GM15510 (cell line): ENCODE results near the gene SLC5A6.
A peak's percentile ranks its signal among the peaks of the same experiment; 100 is the strongest.

ENCODE experiments used
- POLR2A ChIP-seq: IDR thresholded peaks from 3 replicates; pipeline ENCODE4 v1.6.1; 2011; ENCODE audit warnings: borderline replicate concordance; ENCODE audit not compliant: insufficient read length; ENCODE audit errors: extremely low read depth

The SLC5A6 gene

GRCh38 chr2:27211943-27212625 is at the start of gene SLC5A6, which contains the start of gene ATRAID:
Gene SLC5A6 (minus strand): TSS chr2:27212268. CDS start chr2:27207650, 4,618 bp downstream.
Gene ATRAID (plus strand): TSS chr2:27212041. CDS start chr2:27212369, 328 bp downstream.
- peak; percentile 92 for TF ChIP-seq POLR2A

- TF ChIP-seq POLR2A, result no peak
Measured at GRCh38 chr2:27261241-27261925, 49.3 kb upstream of the SLC5A6 start.

- TF ChIP-seq POLR2A, result no peak
Measured at GRCh38 chr2:27258051-27258450, 46.0 kb upstream of the SLC5A6 start.

- TF ChIP-seq POLR2A, result no peak
Measured at GRCh38 chr2:27256855-27257454, 44.9 kb upstream of the SLC5A6 start.

- no peak for TF ChIP-seq POLR2A
Measured at GRCh38 chr2:27255660-27256059, 43.6 kb upstream of the SLC5A6 start.

- TF ChIP-seq POLR2A, result no peak
Measured at GRCh38 chr2:27255187-27255586, 43.1 kb upstream of the SLC5A6 start.

- TF ChIP-seq POLR2A, result no peak
Measured at GRCh38 chr2:27251766-27252165, 39.7 kb upstream of the SLC5A6 start.

GRCh38 chr2:27250652-27251379 is 38.7 kb upstream of the SLC5A6 start:
- no peak for TF ChIP-seq POLR2A

- no peak for TF ChIP-seq POLR2A
Measured at GRCh38 chr2:27249891-27250651, 38.0 kb upstream of the SLC5A6 start.

- no peak for TF ChIP-seq POLR2A
Measured at GRCh38 chr2:27249159-27249890, 37.3 kb upstream of the SLC5A6 start.

- TF ChIP-seq POLR2A, result no peak
Measured at GRCh38 chr2:27247893-27248292, 35.8 kb upstream of the SLC5A6 start.

- no peak for TF ChIP-seq POLR2A
Measured at GRCh38 chr2:27245626-27246025, 33.6 kb upstream of the SLC5A6 start.

- no peak for TF ChIP-seq POLR2A
Measured at GRCh38 chr2:27245116-27245515, 33.0 kb upstream of the SLC5A6 start.
